ENCODE measurements around the gene GTF3C1. TPM values are rescaled to one million over a fixed set of nuclear protein-coding genes. Genes with fewer than 3 reads are reported as not detected.

GTF3C1 gene
- total RNA-seq, 1 donor from 2014 or later: 45.5 TPM

GRCh38 chr16:27486760-27487159, 63.0 kb downstream of the GTF3C1 start:
- DNase-seq (ENCODE audit: low spot score): no peak

- DNase-seq (ENCODE audit: low spot score): no peak
These were observed 63.4 kb downstream of the GTF3C1 start for GRCh38 chr16:27486344-27486743.

DNA sequence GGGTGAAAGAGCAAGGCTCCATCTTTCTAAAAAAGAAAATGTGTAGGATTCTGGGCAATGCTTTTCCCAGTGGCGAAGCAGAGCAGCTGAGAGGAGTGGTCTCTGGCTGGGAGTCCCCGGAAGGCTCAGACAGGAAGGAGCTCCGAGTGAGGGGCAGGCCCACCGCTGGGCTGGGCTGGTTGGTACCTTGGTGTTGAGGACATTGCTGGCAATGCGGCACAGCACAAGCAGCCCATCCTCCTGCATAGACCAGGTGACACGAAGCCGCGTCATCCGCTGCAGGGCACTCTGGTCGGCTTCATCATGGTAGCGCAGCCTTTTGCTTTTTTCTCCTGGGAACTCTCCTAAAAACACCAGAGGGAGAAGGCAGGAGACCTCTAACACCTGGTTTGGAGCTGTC, 63.9 kb downstream of the GTF3C1 start:
- no peak for DNase-seq (ENCODE audit: low spot score)

- no peak for DNase-seq (ENCODE audit: low spot score)
These were observed 64.6 kb downstream of the GTF3C1 start for GRCh38 chr16:27485126-27485525.

DNA sequence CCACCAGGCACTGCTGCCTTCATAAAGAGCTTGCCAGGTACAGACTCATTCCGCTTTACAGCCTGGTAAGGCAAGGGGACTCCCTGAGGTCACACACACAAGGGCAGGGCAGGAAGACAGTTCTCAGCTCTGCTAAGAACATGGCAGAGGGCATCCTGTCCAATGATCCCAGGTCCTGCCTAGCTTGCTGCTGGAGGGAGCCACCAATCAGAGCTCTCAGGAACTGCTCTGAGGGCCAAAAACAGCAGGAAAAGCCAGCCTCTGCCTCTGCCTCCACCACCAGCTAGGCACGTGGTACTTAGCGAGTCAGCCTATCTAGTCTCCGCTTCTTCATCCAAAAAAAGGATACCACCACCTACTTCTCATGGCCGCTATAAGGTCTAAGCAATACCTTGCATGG, 66.1 kb downstream of the GTF3C1 start:
- DNase-seq (ENCODE audit: low spot score): no peak

DNA sequence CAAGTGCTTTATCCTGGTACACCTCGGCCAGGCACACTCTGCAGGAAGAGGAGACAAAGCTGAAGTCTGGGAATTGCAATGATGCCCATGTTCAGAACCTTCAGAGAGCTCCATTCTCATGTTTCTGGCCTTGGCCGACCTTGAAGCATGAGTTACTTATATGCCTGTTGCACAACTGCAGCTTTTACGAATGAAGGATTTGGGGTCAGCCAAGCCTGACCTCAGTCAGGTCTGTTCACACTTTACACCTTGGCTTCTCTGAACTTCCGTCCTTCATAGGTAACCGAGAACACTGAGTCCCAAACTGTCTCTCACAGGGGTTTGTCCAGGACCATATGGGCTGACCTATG, 66.7 kb downstream of the GTF3C1 start:
- DNase-seq (ENCODE audit: low spot score): no peak

GRCh38 chr16:27482397-27483087, 67.2 kb downstream of the GTF3C1 start:
- DNase-seq (ENCODE audit: low spot score): no peak

- no peak for DNase-seq (ENCODE audit: low spot score)
These were observed 68.3 kb downstream of the GTF3C1 start for GRCh38 chr16:27481282-27481934.

- DNase-seq (ENCODE audit: low spot score): no peak
These were observed 69.0 kb downstream of the GTF3C1 start for GRCh38 chr16:27480761-27481160.

- DNase-seq (ENCODE audit: low spot score): no peak
These were observed 73.5 kb downstream of the GTF3C1 start for GRCh38 chr16:27476240-27476639.

GRCh38 chr16:27475561-27475960, 74.2 kb downstream of the GTF3C1 start:
- DNase-seq (ENCODE audit: low spot score): no peak

GRCh38 chr16:27474921-27475320, 74.8 kb downstream of the GTF3C1 start:
- no peak for DNase-seq (ENCODE audit: low spot score)

GRCh38 chr16:27474041-27474440, 75.7 kb downstream of the GTF3C1 start:
- DNase-seq (ENCODE audit: low spot score): no peak

- no peak for DNase-seq (ENCODE audit: low spot score)
These were observed 76.4 kb downstream of the GTF3C1 start for GRCh38 chr16:27473101-27473900.

GRCh38 chr16:27472091-27473020, 77.4 kb downstream of the GTF3C1 start:
- no peak for DNase-seq (ENCODE audit: low spot score)

GRCh38 chr16:27471661-27472060, 78.1 kb downstream of the GTF3C1 start:
- no peak for DNase-seq (ENCODE audit: low spot score)

- DNase-seq (ENCODE audit: low spot score): no peak
These were observed 78.9 kb downstream of the GTF3C1 start for GRCh38 chr16:27470567-27471431.

GRCh38 chr16:27468941-27469531, 80.7 kb downstream of the GTF3C1 start:
- no peak for DNase-seq (ENCODE audit: low spot score)

GRCh38 chr16:27465483-27465879, 84.2 kb downstream of the GTF3C1 start:
- no peak for DNase-seq (ENCODE audit: low spot score)

All from umbilical cord (tissue), 2 donors.